Measurements from ENCODE around the gene VPS16. TPM values are rescaled to one million over a fixed set of nuclear protein-coding genes. Genes with fewer than 3 reads are reported as not detected.

Gene VPS16
- polyA plus RNA-seq, 1 donor from 2014 or later, result 117 TPM

GRCh38 chr20:2817341-2817726, 23.2 kb upstream of the VPS16 start:
- no peak overlapping the region for H3K4me3 ChIP-seq (ENCODE audit: low read length)
- no peaks in the 10 kb centered on the region for H4K20me1 ChIP-seq (ENCODE audit: insufficient read depth)
- peaks cover 23% of the 10 kb centered on the region for H3K27me3 ChIP-seq (ENCODE audit: insufficient read depth, low read depth, low read length)
- no peaks in the 10 kb centered on the region for H3K79me2 ChIP-seq (replicated peaks; ENCODE audit: insufficient read depth, low read length)
- H3K27ac ChIP-seq (ENCODE audit: low read length), result no peak overlapping the region
- no peaks in the 10 kb centered on the region for H3K36me3 ChIP-seq (ENCODE audit: insufficient read depth, low read length)
- no peak overlapping the region for H3K9ac ChIP-seq (ENCODE audit: low read length)
- no peak overlapping the region for H2AFZ ChIP-seq (ENCODE audit: low read depth, low read length)
- H3F3A ChIP-seq (ENCODE audit: insufficient read depth, low read length, poor library complexity, severe bottlenecking), result no peaks in the 10 kb centered on the region
- H3K4me2 ChIP-seq (ENCODE audit: low read length), result no peak overlapping the region
- H3K9me2 ChIP-seq (ENCODE audit: insufficient read depth, low read length), result no peaks in the 10 kb centered on the region
- TF ChIP-seq RAD21 (conservative IDR thresholded peaks at IDR 0.05) (no peak), SMC3 (conservative IDR thresholded peaks at IDR 0.05; ENCODE audit: poor library complexity) (no peak), REST (IDR thresholded peaks at IDR 0.05; ENCODE audit: borderline replicate concordance) (no peak), EZH2 (IDR thresholded peaks at IDR 0.05; ENCODE audit: borderline replicate concordance, insufficient read depth, low read length, poor library complexity, severe bottlenecking) (no peak), POLR2AphosphoS5 (IDR thresholded peaks at IDR 0.05) (no peak), TAF1 (IDR thresholded peaks at IDR 0.05; ENCODE audit: low read depth) (no peak), MXI1 (conservative IDR thresholded peaks at IDR 0.05; ENCODE audit: poor library complexity, severe bottlenecking) (no peak), EP300 (conservative IDR thresholded peaks at IDR 0.05; ENCODE audit: poor library complexity, severe bottlenecking) (no peak), CTCF (IDR thresholded peaks at IDR 0.05; ENCODE audit: poor library complexity, severe bottlenecking) (no peak)
- peaks cover 1% of the 10 kb centered on the region for H3K9me3 ChIP-seq (ENCODE audit: low read length)

- no peak overlapping the region for H2AFZ ChIP-seq (ENCODE audit: low read depth, low read length)
- no peak overlapping the region for H3K4me2 ChIP-seq (ENCODE audit: low read length)
- peaks cover 23% of the 10 kb centered on the region for H3K27me3 ChIP-seq (ENCODE audit: insufficient read depth, low read depth, low read length)
- no peaks in the 10 kb centered on the region for H4K20me1 ChIP-seq (ENCODE audit: insufficient read depth)
- no peak for TF ChIP-seq TAF1 (IDR thresholded peaks at IDR 0.05; ENCODE audit: low read depth)
- TF ChIP-seq EP300 (conservative IDR thresholded peaks at IDR 0.05; ENCODE audit: poor library complexity, severe bottlenecking), result no peak
- TF ChIP-seq MXI1 (conservative IDR thresholded peaks at IDR 0.05; ENCODE audit: poor library complexity, severe bottlenecking), result no peak
- no peak for TF ChIP-seq CTCF (IDR thresholded peaks at IDR 0.05; ENCODE audit: poor library complexity, severe bottlenecking)
- no peak for TF ChIP-seq RAD21 (conservative IDR thresholded peaks at IDR 0.05)
- TF ChIP-seq REST (IDR thresholded peaks at IDR 0.05; ENCODE audit: borderline replicate concordance), result no peak
- TF ChIP-seq EZH2 (IDR thresholded peaks at IDR 0.05; ENCODE audit: borderline replicate concordance, insufficient read depth, low read length, poor library complexity, severe bottlenecking), result no peak
- no peak for TF ChIP-seq SMC3 (conservative IDR thresholded peaks at IDR 0.05; ENCODE audit: poor library complexity)
- no peak for TF ChIP-seq POLR2AphosphoS5 (IDR thresholded peaks at IDR 0.05)
- no peaks in the 10 kb centered on the region for H3K79me2 ChIP-seq (replicated peaks; ENCODE audit: insufficient read depth, low read length)
- H3K9me3 ChIP-seq (ENCODE audit: low read length), result no peaks in the 10 kb centered on the region
- H3K27ac ChIP-seq (ENCODE audit: low read length), result no peak overlapping the region
- H3K36me3 ChIP-seq (ENCODE audit: insufficient read depth, low read length), result no peaks in the 10 kb centered on the region
- no peaks in the 10 kb centered on the region for H3F3A ChIP-seq (ENCODE audit: insufficient read depth, low read length, poor library complexity, severe bottlenecking)
- no peak overlapping the region for H3K9ac ChIP-seq (ENCODE audit: low read length)
- no peak overlapping the region for H3K4me3 ChIP-seq (ENCODE audit: low read length)
- H3K9me2 ChIP-seq (ENCODE audit: insufficient read depth, low read length), result no peaks in the 10 kb centered on the region
These were observed 22.5 kb upstream of the VPS16 start for GRCh38 chr20:2817891-2818595.

All from neural cell (in vitro differentiated cells).